Measurements from ENCODE around the gene TEKT5.
"Not testable (repeated sequence)": the region's sequence is repeated elsewhere in the genome, so short reads cannot be mapped to it uniquely, and the experiment has no call there.

Gene TEKT5

GRCh38 chr16:10631886-10632285, 62.8 kb downstream of the TEKT5 start:
- DNase-seq (ENCODE audit: low read depth): no peak

GRCh38 chr16:10629592-10629963, 65.2 kb downstream of the TEKT5 start:
- DNase-seq (ENCODE audit: low read depth): no peak

- DNase-seq (ENCODE audit: low read depth): no peak
These were observed 69.0 kb downstream of the TEKT5 start for GRCh38 chr16:10625595-10626357.

GRCh38 chr16:10624527-10624926, 70.2 kb downstream of the TEKT5 start:
- no peak for DNase-seq (ENCODE audit: low read depth)

GRCh38 chr16:10623059-10623458, 71.7 kb downstream of the TEKT5 start:
- DNase-seq (ENCODE audit: low read depth): no peak

- no peak for DNase-seq (ENCODE audit: low read depth)
These were observed 72.5 kb downstream of the TEKT5 start for GRCh38 chr16:10622036-10622921.

GRCh38 chr16:10621216-10621949, 73.3 kb downstream of the TEKT5 start:
- not testable (repeated sequence) for DNase-seq (ENCODE audit: low read depth)

- no peak for DNase-seq (ENCODE audit: low read depth)
These were observed 74.6 kb downstream of the TEKT5 start for GRCh38 chr16:10620120-10620519.

- DNase-seq (ENCODE audit: low read depth): no peak
These were observed 75.4 kb downstream of the TEKT5 start for GRCh38 chr16:10619271-10619849.

- no peak for DNase-seq (ENCODE audit: low read depth)
These were observed 76.0 kb downstream of the TEKT5 start for GRCh38 chr16:10618710-10619209.

GRCh38 chr16:10617662-10618420, 76.9 kb downstream of the TEKT5 start:
- DNase-seq (ENCODE audit: low read depth): no peak

- no peak for DNase-seq (ENCODE audit: low read depth)
These were observed 77.7 kb downstream of the TEKT5 start for GRCh38 chr16:10616756-10617640.

GRCh38 chr16:10616419-10616755, 78.3 kb downstream of the TEKT5 start:
- DNase-seq (ENCODE audit: low read depth): no peak

GRCh38 chr16:10614685-10615084, 80.0 kb downstream of the TEKT5 start:
- no peak for DNase-seq (ENCODE audit: low read depth)

GRCh38 chr16:10613785-10614485, 80.8 kb downstream of the TEKT5 start:
- DNase-seq (ENCODE audit: low read depth): no peak

GRCh38 chr16:10612649-10613179, 82.0 kb downstream of the TEKT5 start:
- no peak for DNase-seq (ENCODE audit: low read depth)

- DNase-seq (ENCODE audit: low read depth): no peak
These were observed 82.8 kb downstream of the TEKT5 start for GRCh38 chr16:10611825-10612342.

- DNase-seq (ENCODE audit: low read depth): no peak
These were observed 84.1 kb downstream of the TEKT5 start for GRCh38 chr16:10610499-10611184.

- no peak for DNase-seq (ENCODE audit: low read depth)
These were observed 85.3 kb downstream of the TEKT5 start for GRCh38 chr16:10609402-10609774.

Data from stimulated activated CD8-positive, alpha-beta memory T cell treated with anti-CD3 and anti-CD28 coated beads, Interleukin-15, amount 100 ng/mL, for 1 hour (primary cell).